H1 (cell line): ENCODE data around the gene MRPL54. TPM values are rescaled to one million over a fixed set of nuclear protein-coding genes. Genes with fewer than 3 reads are reported as not detected.
A peak's percentile ranks its signal among the peaks of the same experiment; 100 is the strongest.

Experiments used
- CTCF ChIA-PET: fragments of 300-600 bp; sonication (Branson Sonifier 250); formaldehyde crosslinking; loops from one replicate; lab custom pipeline; 2021; ENCODE audit not compliant: partially characterized antibody; lab: Charles Lee
- POLR2A ChIA-PET: fragments of 300-600 bp; sonication (Branson Sonifier 250); formaldehyde crosslinking; loops from one replicate; lab custom pipeline; 2021; ENCODE audit warnings: inconsistent platforms; ENCODE audit not compliant: partially characterized antibody; lab: Charles Lee
- DNase-seq, 2 experiments: peaks; one replicate each; pipeline versions ENCODE4 v3.0.0 to v3.0.0-alpha.2; 2010 to 2022; ENCODE audit warnings: low spot score in 2 of 2, low read depth in 1 of 2, mixed read lengths in 1 of 2
- FAIRE-seq: peaks from 2 replicates; lab custom pipeline; 2011; peaks lifted over from hg19 to GRCh38; lab: Jason Lieb, UNC
- H2AFZ ChIP-seq: 2 replicates; pipeline ENCODE4 v1.8.1; 2012; ENCODE audit warnings: low read length, inconsistent platforms
- H2AK5ac ChIP-seq: 2 replicates; pipeline ENCODE4 v1.6.1; 2013; ENCODE audit warnings: low read depth, low read length
- H2BK120ac ChIP-seq: replicated peaks from 2 replicates; pipeline ENCODE3; 2013; ENCODE audit warnings: low read depth, low read length, inconsistent platforms
- H2BK12ac ChIP-seq: 2 replicates; pipeline ENCODE4 v1.6.1; 2013; ENCODE audit warnings: low read depth, low read length
- H2BK15ac ChIP-seq: 2 replicates; pipeline ENCODE4 v1.6.1; 2013; ENCODE audit warnings: low read length
- H2BK20ac ChIP-seq: 2 replicates; pipeline ENCODE4 v1.6.1; 2013; ENCODE audit warnings: low read length
- H2BK5ac ChIP-seq: 2 replicates; pipeline ENCODE4 v1.6.1; 2013; ENCODE audit warnings: low read depth, low read length
- H3K14ac ChIP-seq: 2 replicates; pipeline ENCODE4 v1.6.1; 2013; ENCODE audit warnings: inconsistent platforms; ENCODE audit not compliant: insufficient read length
- H3K18ac ChIP-seq: 2 replicates; pipeline ENCODE4 v1.6.1; 2013; ENCODE audit warnings: low read length; ENCODE audit errors: extremely low read depth
- H3K23ac ChIP-seq: 2 replicates; pipeline ENCODE4 v1.6.1; 2013; ENCODE audit warnings: inconsistent platforms; ENCODE audit not compliant: insufficient read length
- H3K23me2 ChIP-seq: 2 replicates; pipeline ENCODE4 v1.6.1; 2013; ENCODE audit warnings: low read depth, low read length
- H3K27ac ChIP-seq: 2 replicates; pipeline ENCODE4 v1.6.1; 2011; ENCODE audit warnings: low read depth, low read length, inconsistent platforms
- H3K27me3 ChIP-seq, 4 experiments: replicated peaks in 1 of 4; 1 replicate in 1 of 4; 2 replicates in 3 of 4; pipeline versions ENCODE4 v1.6.1 to v1.8.1; 2011 to 2013; ENCODE audit warnings: low read length in 3 of 4, mild to moderate bottlenecking in 3 of 4, inconsistent platforms in 2 of 4, mixed read lengths in 2 of 4, moderate library complexity in 1 of 4; ENCODE audit not compliant: control insufficient read depth in 3 of 4, insufficient read depth in 3 of 4; ENCODE audit errors: extremely low read depth in 1 of 4
- H3K36me3 ChIP-seq, 4 experiments: 2 replicates each; pipeline versions ENCODE4 v1.6.1 to v1.8.1; 2011 to 2013; ENCODE audit warnings: mild to moderate bottlenecking in 4 of 4, low read length in 3 of 4, moderate library complexity in 2 of 4, control low read depth in 1 of 4, inconsistent platforms in 1 of 4; ENCODE audit not compliant: insufficient read depth in 4 of 4, control insufficient read depth in 2 of 4
- H3K4ac ChIP-seq: replicated peaks from 2 replicates; pipeline ENCODE3; 2013; ENCODE audit warnings: low read length, low read depth, mixed read lengths, inconsistent platforms; ENCODE audit not compliant: insufficient read length
- H3K4me1 ChIP-seq, 4 experiments: replicated peaks in 1 of 4; 1 replicate in 1 of 4; 2 replicates in 3 of 4; pipeline versions ENCODE4 v1.6.1 to v1.8.1; 2011 to 2013; ENCODE audit warnings: low read length in 3 of 4, inconsistent platforms in 2 of 4, mixed read lengths in 1 of 4; ENCODE audit not compliant: insufficient read depth in 4 of 4, control insufficient read depth in 3 of 4
- H3K4me2 ChIP-seq, 2 experiments: 2 replicates each; pipeline versions ENCODE4 v1.6.1 to v1.8.1; 2011 to 2013; ENCODE audit warnings: low read depth in 2 of 2, low read length in 2 of 2, control low read depth in 1 of 2, inconsistent platforms in 1 of 2, mild to moderate bottlenecking in 1 of 2; ENCODE audit not compliant: insufficient read depth in 1 of 2
- H3K4me3 ChIP-seq, 4 experiments: fragments of 200-600, 300-600 bp in 1 of 4; sonication (generic), shearing (Covaris generic), sonication (Bioruptor Twin) in 1 of 4; 2 replicates each; pipeline versions ENCODE4 v1.5.1 to v1.8.1; 2011 to 2016; ENCODE audit warnings: low read length in 4 of 4, low read depth in 3 of 4, control low read depth in 2 of 4, inconsistent platforms in 2 of 4, mild to moderate bottlenecking in 2 of 4, mixed read lengths in 1 of 4, moderate library complexity in 1 of 4; ENCODE audit not compliant: insufficient read depth in 2 of 4; ENCODE audit errors: extremely low read depth in 1 of 4
- H3K56ac ChIP-seq: replicated peaks from 2 replicates; pipeline ENCODE3; 2013; ENCODE audit warnings: low read depth, mild to moderate bottlenecking, mixed read lengths, low read length, inconsistent platforms; ENCODE audit not compliant: insufficient read length
- H3K79me1 ChIP-seq: 2 replicates; pipeline ENCODE4 v1.6.1; 2013; ENCODE audit warnings: low read depth, low read length, control low read depth
- H3K79me2 ChIP-seq, 2 experiments: 2 replicates each; pipeline versions ENCODE4 v1.6.1 to v1.8.1; 2012 to 2013; ENCODE audit warnings: low read length in 2 of 2, mild to moderate bottlenecking in 2 of 2, inconsistent platforms in 1 of 2; ENCODE audit not compliant: insufficient read depth in 2 of 2, control insufficient read depth in 1 of 2
- H3K9ac ChIP-seq, 4 experiments: replicated peaks in 1 of 4; 1 replicate in 1 of 4; 2 replicates in 3 of 4; pipeline versions ENCODE4 v1.6.1 to v1.8.1; 2011 to 2013; ENCODE audit warnings: low read depth in 3 of 4, low read length in 3 of 4, control low read depth in 2 of 4, mild to moderate bottlenecking in 2 of 4, moderate library complexity in 2 of 4, inconsistent platforms in 1 of 4; ENCODE audit errors: extremely low read depth in 1 of 4
- H3K9me3 ChIP-seq, 2 experiments: 2 replicates each; pipeline versions ENCODE4 v1.6.1 to v1.8.1; 2012 to 2013; ENCODE audit warnings: mild to moderate bottlenecking in 2 of 2, moderate library complexity in 2 of 2, control low read depth in 1 of 2, inconsistent platforms in 1 of 2, low read depth in 1 of 2, low read length in 1 of 2, mixed read lengths in 1 of 2; ENCODE audit not compliant: insufficient read depth in 2 of 2
- H4K20me1 ChIP-seq, 2 experiments: replicated peaks in 1 of 2; 2 replicates each; pipeline versions ENCODE3 to v1.8.1; 2011 to 2013; ENCODE audit warnings: inconsistent platforms in 2 of 2, low read length in 2 of 2, mild to moderate bottlenecking in 1 of 2; ENCODE audit not compliant: insufficient read depth in 2 of 2, control insufficient read depth in 1 of 2
- H4K5ac ChIP-seq: 2 replicates; pipeline ENCODE4 v1.6.1; 2013; ENCODE audit warnings: low read length, low read depth, mixed read lengths, inconsistent platforms; ENCODE audit not compliant: insufficient read length
- H4K8ac ChIP-seq: 2 replicates; pipeline ENCODE4 v1.8.0; 2013; ENCODE audit warnings: mild to moderate bottlenecking, moderate library complexity, low read length, inconsistent platforms; ENCODE audit not compliant: insufficient read depth; ENCODE audit errors: extremely low read depth
- H4K91ac ChIP-seq: replicated peaks from 2 replicates; pipeline ENCODE3; 2013; ENCODE audit warnings: low read length, mixed read lengths, inconsistent platforms; ENCODE audit not compliant: insufficient read length
- EGR1 ChIP-seq: IDR thresholded peaks from 2 replicates; pipeline ENCODE4 v1.6.1; 2011; ENCODE audit warnings: low read depth, low read length, borderline replicate concordance
- KDM1A ChIP-seq: fragments of 200-600, 300-600 bp; sonication (generic); IDR thresholded peaks from 2 replicates; pipeline ENCODE4 v1.7.1; 2016; ENCODE audit warnings: mild to moderate bottlenecking, low read length, borderline replicate concordance
- WGBS, 2 experiments: shearing (Covaris generic) in 1 of 2; methylation state at CpG; one replicate each; pipeline versions ENCODE4 v1.1.6 to v1.1.7; 2013 to 2015; ENCODE audit warnings: low lambda C conversion rate in 2 of 2, mixed read lengths in 2 of 2, inconsistent platforms in 1 of 2, low coverage in 1 of 2, missing lambda C conversion rate in 1 of 2; ENCODE audit not compliant: insufficient replicate concordance in 2 of 2, insufficient coverage in 1 of 2, insufficient read length in 1 of 2; ENCODE audit errors: extremely low coverage in 1 of 2, missing lambda C conversion rate in 1 of 2; 5-methylcytosine and 5-hydroxymethylcytosine counted together
- polyA plus RNA-seq, 7 experiments: library from polyadenylated mRNA; depleted of rRNA in 3 of 7; stranded (reverse) in 5 of 7; unstranded in 2 of 7; fragments of >200 nt in 5 of 7; fragments of 200-250 nt in 2 of 7; gene quantifications; 1 replicate in 5 of 7; 2 replicates in 1 of 7; 4 replicates in 1 of 7; pipeline versions ENCODE4 v1.2.1 to v1.2.3, GENCODE V29; 2011 to 2013; ENCODE audit warnings: missing spikeins in 2 of 7, mixed read lengths in 2 of 7
- total RNA-seq: library from RNA; stranded (reverse); fragmentation: NEBNext Ultra II Directional; extraction: Animal tissue kit (Norgen Biotek cat#: 25700); gene quantifications from 2 replicates; pipeline ENCODE4 v1.2.1, GENCODE V29; 2021

MRPL54 gene
- total and polyA plus RNA-seq, 2 of the 8 experiments (the other 6 are each of a cell fraction or from before 2014, with no cell fraction given), result 63.8 to 72.8 TPM

DNA sequence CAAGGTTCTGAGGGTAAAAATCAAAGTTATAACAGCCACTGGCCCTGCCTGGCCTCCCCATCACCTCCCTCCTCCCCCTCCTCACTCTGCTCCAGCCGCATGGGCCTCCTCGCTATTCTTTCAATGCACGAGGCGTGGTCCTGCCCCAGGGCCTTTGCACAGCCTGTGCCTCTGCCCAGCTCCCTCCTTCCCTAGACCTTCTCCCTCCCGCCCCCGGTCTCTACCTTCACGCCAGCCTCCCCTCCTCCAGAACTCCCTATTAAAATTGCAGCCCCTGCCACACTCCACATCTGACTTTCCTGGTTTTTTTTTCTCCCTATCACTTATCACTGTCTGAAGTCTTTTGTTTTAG, 6.2 kb downstream of the MRPL54 start:
- H4K8ac ChIP-seq, result no peak overlapping the region
- POLR2A ChIA-PET, result interaction anchor here (1.2 kb wide), 1 partner anchor 217 kb away, joined by 3 read pairs; the partner anchor contains the start of gene EEF2
- 0 out of 2 replicates have a peak, but pooled peaks cover 3% of the 10 kb centered on the region for H3K79me1 ChIP-seq
- no peak overlapping the region for H3K56ac ChIP-seq
- H2BK15ac ChIP-seq, result no peak overlapping the region
- H2BK12ac ChIP-seq, result no peak overlapping the region
- H2BK20ac ChIP-seq, result no peak overlapping the region
- no peak overlapping the region for H3K23ac ChIP-seq
- peaks cover 0 to 8% (median 3%) of the 10 kb centered on the region in 4 experiments; a peak in 6 of 8 replicates for H3K36me3 ChIP-seq
- no peak overlapping the region for H2BK120ac ChIP-seq
- no peak overlapping the region for H4K91ac ChIP-seq
- WGBS, 2 experiments, result 91% methylated on average over 7 of the region's 7 CpGs; no CpG with 5 or more reads in 1 of the 2 experiments
- peaks cover 0 to 11% of the 10 kb centered on the region in 2 experiments for H4K20me1 ChIP-seq
- no peak overlapping the region for H3K9ac ChIP-seq
- H3K9me3 ChIP-seq, result no peaks in the 10 kb centered on the region
- no peak overlapping the region for H2BK5ac ChIP-seq
- H3K4ac ChIP-seq, result no peak overlapping the region
- H4K5ac ChIP-seq, result no peak overlapping the region
- FAIRE-seq, result no peak
- no peaks in the 10 kb centered on the region for H3K79me2 ChIP-seq
- CTCF ChIA-PET, result interaction anchor here (0.8 to 1.1 kb wide), 4 partner anchors 15 to 371 kb away, joined by 3 to 6 read pairs (median 4); no protein-coding TSS in a partner anchor
- no peak overlapping the region for H3K4me3 ChIP-seq
- H2AFZ ChIP-seq, result no peak overlapping the region
- H3K18ac ChIP-seq, result no peak overlapping the region
- H3K4me2 ChIP-seq, result no peak overlapping the region
- H3K27me3 ChIP-seq, result no peaks in the 10 kb centered on the region
- H2AK5ac ChIP-seq, result no peak overlapping the region
- no peak overlapping the region for H3K27ac ChIP-seq
- no peak for TF ChIP-seq EGR1
- 0 out of 2 replicates have a peak, but pooled peaks have one; percentile 20 for TF ChIP-seq KDM1A
- no peaks in the 10 kb centered on the region; the same call in 1 of the 2 replicates for H3K23me2 ChIP-seq
- H3K14ac ChIP-seq, result no peak overlapping the region
- DNase-seq, result no peak
- H3K4me1 ChIP-seq, result peaks cover 0 to 7% (median 2%) of the 10 kb centered on the region in 4 experiments; a peak in 2 of 7 replicates
